Stimulated activated CD8-positive, alpha-beta memory T cell treated with anti-CD3 and anti-CD28 coated beads, Interleukin-4, amount 100 ng/mL, for 24 hours (primary cell): ENCODE data around the gene DOCK11.
"Not testable (repeated sequence)": the region's sequence is repeated elsewhere in the genome, so short reads cannot be mapped to it uniquely, and the experiment has no call there.

Source experiments
- DNase-seq: peaks from one replicate; pipeline ENCODE4 v3.0.0-alpha.2; 2020; ENCODE audit warnings: low read depth

DOCK11 gene

DNA sequence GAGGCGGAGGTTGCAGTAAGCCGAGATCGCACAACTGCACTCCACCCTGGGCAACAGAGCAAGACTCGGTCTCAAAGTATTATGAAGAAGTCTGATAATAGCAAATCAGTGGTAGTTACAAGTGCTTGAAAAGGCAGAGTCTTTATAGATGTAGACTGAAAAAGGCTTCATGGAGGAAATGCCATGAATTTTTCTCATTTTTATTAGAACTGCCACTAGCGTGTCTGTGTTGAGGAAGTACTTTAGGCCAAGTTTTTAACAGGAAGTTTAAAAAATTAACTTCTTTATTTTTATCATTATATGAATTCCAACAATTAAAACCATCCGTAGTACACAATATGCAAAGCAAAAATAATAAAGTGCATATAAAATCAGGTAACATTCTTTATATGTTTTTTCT is 199.0 kb downstream of the DOCK11 start:
- no peak for DNase-seq

DNA sequence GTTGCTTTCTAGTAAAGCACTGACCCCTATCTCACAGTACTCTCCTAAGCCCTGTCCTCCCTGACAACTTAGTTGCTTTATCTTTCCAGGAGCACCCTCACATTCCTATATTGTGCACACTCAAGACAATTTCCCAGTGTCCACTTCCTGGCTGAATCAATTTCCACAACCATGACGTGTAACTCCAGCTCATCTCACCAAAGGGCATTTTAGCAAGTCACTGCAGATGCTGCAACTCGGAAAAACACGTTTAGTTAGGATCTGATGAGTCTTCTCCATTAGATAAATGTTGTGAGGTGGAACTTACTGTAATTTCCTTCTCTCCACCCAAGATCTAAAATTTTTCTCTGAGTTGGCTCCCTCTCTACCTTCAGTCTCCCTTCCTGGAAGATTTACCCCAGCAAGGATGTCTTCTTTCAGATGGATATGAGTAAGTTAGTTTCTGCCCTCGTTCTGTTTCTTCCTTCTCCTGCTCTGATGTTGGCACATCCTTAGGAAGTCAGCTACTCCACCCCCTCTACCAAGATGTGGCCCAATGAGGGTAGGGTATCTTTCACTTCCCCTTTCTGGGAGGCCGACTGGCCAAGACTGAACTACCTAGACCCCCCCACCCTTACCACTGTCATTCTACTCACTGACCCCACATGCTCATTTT is 203.0 kb downstream of the DOCK11 start:
- no peak for DNase-seq

DNA sequence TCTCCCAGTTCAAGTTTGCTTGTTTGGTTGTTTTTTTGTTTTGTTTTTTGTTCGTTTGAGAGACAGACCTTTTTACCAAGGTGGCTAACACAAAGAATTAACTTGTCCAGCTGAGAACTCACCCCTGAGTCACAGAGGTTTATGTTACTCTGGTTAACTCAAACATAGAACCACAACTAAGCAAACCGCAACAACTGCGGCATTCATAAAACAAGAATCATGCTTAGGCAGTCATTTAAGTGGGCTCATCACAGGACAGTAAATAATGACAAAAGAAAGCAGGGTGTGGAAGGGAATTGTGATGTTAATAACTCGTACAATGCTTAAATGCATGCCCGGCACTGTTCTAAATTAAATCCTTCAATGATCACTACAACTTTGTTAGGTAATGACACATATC is 207.1 kb downstream of the DOCK11 start:
- no peak for DNase-seq

DNA sequence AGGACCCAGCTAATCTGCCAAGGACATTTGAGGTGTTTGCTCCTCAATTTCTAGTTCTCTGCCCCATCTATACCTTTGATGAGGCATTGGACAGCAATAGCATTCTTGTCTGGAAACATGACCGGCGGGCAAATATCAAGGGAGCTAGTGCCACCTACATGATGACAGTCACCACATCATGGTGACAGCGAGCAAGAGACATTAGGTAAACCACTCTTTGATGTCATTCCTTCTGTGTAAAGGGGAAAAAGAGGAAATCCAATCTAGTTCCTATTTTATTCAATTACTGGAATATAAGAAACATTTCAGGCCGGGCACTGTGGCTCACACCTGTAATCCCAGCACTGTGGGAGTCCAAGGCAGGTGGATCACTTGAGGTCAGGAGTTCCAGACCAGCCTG is 211.1 kb downstream of the DOCK11 start:
- DNase-seq: no peak

DNA sequence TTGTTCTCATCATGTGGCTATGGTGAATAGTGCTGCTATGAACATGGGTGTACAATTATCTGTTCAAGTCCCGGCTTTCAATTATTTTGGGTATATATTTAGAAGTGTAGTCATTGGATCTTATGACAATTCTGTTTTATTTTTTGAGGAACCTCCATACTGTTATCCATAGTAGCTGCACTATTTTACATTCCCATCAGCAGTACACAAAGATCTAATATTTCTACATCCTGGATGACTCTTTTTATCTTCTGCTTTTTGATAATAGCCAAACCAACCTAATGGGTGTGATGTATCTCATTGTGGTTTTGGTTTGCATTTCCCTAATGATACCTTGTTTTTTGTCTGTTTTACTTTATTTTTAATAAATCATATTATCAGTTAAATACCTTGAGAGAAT is 218.9 kb downstream of the DOCK11 start:
- DNase-seq: no peak

DNA sequence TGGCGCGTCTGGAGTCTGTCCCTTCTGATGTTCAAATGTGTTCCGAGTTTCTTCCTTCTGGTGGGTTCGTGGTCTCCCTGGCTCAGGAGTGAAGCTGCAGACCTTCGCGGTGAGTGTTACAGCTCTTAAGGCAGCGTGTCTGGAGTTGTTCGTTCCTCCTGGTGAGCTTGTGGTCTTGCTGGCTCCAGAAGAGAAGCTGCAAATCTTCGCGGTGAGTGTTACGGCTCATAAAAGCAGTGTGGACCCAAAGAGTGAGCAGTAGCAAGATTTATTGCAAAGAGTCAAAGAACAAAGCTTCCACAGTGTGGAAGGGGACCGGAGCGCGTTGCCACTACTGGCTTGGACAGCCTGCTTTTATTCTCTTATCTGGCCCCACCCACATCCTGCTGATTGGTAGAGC is 220.3 kb downstream of the DOCK11 start:
- not testable (repeated sequence) for DNase-seq

DNA sequence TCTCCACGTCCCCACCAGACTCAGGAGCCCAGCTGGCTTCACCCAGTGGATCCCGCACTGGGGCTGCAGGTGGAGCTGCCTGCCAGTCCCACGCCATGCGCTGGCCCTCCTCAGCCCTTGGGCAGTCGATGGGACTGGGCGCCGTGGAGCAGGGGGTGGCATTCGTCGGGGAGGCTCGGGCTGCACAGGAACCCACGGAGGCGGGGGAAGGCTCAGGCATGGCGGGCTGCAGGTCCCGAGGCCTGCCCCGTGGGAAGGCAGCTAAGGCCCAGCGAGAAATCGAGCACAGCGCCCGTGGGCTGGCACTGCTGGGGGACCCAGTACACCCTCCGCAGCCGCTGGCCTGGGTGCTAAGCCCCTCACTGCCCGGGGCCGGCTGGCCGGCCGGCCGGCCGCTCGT is 221.2 kb downstream of the DOCK11 start:
- DNase-seq: not testable (repeated sequence)

DNA sequence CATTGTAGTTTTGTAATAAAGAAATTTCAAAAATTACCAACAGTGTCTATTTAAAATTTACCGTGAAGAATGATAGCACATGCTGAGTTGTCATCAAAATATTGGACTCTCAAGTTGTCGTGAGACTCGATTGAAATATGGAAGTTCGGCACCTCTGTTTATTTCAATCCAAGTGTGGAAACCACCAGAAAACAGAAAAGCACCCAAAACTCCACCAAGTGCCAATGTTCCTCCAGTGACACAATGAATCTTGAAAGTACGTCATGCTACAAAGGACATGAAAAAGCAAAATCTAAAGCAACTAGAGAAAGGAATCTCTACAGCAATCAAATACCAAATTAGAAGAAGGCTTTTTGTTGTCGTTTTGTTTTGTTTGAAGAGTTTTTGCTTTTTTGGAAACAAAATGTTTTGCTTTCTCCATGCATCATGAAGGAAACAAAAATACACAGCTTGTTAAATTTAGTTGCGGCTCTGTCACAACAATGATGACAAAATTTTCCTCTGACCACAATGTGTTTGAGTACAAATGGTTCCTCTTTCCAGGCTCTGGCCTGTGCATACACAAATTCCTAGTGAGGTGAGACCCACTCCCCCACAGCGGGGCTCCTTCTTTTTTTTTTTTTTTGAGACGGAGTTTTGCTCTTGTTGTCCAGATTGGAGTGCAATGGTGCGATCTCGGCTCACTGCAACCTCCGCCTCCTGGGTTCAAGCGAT is 222.2 kb downstream of the DOCK11 start:
- DNase-seq: no peak

DNA sequence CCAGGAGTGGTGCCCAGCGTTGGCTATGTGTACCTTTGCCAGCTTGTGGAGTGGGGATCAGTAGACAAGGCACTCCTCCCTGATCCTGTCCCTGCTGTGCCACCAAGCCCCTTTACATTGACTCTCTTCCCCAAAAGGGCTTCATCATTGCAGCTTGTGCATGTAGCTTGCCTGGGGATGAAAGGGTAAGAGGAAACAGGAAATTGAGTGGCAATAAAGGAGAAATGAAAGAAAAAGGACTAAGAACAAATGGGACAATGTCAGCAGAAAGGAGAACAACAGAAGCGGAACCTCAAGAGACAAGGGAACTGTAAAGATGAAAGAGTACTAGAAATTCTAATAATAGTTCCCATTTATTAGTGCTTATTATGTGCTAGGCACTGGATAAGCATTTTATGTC is 223.1 kb downstream of the DOCK11 start:
- no peak for DNase-seq

DNA sequence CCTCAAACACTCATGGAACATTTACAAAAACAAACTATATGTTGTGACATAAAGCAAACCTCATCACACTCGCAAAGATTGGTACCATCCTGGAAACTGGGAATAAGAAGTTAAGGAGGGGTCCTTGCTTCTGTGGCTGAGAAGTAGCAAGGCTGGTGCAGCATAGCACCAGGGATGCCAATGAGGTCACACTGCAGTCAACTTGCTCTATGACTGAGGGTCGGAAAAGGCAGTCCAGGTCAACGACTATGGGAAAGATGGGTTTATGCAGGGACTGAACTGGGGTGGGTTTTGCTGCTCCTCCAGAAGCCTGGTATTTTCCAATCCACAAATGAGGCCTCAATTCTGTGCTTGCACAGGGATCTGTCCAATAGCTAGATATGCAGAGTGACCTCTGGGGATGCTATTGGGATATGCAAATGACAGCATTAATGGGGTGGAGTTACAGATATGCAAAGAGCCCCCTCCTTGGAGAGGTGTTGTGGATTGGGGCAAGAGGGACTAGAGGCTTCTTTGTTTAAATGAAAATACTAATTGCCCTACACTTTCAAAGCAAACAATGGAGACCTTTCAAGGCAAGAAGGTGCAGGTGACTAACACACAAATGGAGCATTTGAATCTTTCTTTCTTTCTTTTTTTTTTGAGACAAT is 224.6 kb downstream of the DOCK11 start:
- DNase-seq: no peak

DNA sequence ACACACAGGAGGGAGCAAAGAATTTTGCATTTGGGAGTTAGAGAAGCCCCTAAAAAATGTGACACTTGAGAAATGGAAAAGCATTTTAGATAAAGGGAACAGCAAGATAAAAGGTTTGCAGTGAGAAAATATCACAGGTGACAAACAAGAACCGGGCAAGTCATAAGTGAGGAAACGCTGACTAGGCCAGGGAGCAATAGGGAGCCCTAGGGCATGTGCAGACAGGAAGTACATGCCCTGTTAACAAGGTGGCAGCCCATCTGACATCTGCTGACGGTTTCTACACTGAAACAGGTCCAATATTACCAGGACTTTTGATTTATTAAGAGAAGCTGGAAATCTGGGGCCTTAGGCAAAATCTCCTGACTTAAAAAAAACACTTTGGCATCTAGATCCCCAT is 227.8 kb downstream of the DOCK11 start:
- no peak for DNase-seq

DNA sequence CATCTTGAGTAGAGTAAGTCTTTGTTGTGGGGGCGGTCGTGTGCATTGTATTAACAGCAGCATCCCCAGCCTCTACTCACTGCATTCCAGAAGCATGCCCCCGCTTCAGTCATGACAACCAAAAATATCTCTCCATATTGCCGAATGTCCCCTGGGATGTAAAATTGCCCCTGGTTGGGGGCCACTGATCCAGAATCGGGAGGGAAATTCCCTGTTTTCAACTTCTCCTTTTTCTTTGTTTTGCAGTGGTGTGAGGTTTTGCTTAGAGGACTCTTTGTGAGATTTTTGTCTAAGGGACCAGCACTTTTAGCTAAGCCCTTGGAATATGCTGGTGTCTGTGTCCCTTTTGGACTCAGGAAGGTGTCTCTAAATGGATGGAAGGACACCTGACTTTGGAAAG is 228.8 kb downstream of the DOCK11 start:
- no peak for DNase-seq

DNA sequence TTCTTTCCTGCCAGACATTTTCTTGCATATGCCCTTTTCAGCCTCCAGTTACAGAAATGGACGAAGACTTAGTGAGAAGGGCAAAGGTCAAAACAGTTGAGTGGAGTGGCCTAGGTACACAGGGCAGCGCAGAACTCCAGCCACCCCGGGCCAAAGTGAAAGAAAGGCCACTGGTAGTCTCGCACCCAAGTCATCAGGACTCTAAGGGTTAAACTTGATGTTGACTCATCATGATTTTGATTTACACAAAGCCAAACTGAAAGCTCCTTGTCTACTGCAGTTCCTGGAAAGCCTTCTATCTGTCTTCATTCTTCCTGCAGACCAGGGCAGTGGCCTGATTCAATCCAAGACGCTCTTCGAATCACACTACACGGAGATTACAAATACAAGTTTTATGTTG is 229.2 kb downstream of the DOCK11 start:
- no peak for DNase-seq

DNA sequence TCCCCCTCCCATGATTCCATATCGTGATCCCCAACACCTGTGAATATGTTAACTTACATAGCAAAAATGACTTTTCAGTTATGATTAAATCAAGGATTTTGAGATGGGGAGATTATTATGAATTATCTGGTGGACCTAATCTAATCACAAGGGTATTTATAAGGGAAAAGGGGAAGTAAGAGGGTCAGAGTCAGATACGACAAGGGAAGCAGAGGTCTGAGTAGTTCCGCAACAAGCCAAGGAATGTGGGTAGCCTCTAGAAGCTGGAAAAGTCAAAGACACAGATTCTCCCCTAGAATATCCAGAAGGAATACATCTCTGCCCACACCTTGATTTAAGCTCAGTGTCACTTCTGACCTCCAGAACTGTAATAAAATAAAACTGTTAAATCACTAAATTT is 230.8 kb downstream of the DOCK11 start:
- no peak for DNase-seq

DNA sequence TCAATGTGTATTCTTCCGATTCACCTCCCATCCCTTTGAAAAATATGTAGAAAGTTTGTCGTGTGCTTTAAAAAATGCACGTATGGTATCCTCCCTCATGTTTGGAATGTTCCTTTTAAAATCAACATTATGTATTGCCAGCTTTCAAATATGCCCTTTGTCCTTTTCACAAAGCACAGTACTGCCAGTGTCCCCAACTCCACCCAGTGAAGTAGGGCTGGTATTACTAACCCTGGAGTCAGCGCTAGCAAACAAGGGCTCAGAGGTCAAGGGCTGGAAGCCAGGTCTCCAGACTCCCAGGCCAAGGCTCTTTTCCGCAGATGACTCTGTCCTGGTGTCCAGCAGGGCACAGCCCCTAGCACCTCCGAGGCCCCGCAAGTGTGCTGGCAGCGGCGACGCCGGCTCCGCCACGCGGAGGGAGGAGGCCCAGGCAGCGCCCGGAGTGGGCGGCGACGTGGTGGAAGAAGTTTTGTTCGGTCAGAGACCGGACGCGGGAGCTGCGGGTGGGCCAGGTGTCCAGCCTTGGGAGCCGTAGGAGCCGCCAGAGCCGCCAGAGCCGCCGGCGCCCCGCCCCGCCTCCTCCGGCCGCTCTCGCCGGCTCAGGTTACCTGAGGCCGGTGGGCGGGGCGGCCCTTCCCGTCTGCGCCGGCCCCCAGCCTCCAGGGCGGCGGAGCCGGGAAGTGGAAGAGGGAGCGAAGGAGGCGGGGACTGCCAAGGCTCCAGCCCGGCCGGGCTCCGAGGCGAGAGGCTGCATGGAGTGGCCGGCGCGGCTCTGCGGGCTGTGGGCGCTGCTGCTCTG is 231.5 kb downstream of the DOCK11 start, which contains the start of gene IL13RA1:
Gene IL13RA1, plus strand, starts transcription at position 720 of the 799 bp plus-strand sequence. Its CDS starts 33 bp downstream, at position 753.
- no peak for DNase-seq

DNA sequence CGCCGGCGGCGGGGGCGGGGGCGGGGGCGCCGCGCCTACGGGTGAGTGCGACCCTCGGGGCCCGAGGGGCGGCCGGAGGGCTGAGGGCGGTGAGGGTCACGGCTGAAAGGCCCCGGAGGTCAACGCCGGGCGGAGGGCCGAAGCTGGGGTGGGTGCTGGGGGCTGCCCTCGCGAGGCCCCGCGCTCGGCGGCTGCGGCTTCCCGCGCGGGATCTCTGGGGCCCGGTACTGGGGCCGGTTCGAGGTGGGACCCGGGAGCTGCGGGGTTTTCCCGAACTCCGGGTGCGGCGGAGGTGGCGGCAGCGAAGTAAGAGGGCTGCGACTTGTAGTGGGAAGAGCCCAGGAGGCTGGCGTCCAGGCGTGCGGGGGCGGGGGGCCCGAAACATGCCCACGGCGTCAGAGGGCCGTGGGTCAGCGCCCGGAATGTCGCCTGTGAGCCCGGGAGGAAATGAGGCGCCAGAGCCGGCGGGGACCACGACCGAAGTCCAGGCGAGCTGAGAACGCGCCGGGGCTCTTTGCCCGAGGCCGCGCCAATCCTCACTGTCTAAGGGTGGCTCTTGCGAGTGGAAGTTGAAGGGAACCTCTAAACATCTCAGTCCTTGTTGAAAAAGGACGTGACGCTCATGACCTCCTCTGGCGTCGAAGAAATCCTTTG is 232.2 kb downstream of the DOCK11 start:
- no peak for DNase-seq

DNA sequence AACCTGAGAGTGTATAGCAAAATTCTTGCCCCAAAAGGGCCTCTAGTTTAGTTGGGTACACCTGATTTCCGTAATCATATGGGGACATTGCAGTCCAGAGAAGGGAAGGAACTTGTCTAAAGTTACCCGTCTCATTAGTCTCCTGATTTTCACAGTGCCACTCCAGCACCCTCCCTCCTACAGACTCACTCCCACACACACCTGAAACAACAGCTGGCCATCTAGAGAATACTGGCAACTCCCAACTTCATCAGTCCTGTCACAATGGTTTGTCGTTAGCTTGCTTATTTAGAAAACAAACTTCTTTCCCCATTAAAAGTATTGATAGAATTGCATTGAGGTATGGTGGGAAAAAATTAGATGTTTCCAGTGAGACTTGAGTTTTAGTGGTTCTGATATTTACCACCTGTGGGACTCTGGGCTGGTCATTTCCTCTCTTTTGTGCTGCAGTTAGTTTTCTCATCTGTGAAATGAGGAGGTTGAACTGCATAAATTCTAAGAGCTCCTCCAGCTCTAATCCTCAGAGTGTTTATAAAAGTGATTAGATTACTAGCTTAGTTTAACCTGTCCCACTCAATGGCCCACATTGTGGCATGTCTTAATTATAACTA is 233.5 kb downstream of the DOCK11 start:
- DNase-seq: no peak

DNA sequence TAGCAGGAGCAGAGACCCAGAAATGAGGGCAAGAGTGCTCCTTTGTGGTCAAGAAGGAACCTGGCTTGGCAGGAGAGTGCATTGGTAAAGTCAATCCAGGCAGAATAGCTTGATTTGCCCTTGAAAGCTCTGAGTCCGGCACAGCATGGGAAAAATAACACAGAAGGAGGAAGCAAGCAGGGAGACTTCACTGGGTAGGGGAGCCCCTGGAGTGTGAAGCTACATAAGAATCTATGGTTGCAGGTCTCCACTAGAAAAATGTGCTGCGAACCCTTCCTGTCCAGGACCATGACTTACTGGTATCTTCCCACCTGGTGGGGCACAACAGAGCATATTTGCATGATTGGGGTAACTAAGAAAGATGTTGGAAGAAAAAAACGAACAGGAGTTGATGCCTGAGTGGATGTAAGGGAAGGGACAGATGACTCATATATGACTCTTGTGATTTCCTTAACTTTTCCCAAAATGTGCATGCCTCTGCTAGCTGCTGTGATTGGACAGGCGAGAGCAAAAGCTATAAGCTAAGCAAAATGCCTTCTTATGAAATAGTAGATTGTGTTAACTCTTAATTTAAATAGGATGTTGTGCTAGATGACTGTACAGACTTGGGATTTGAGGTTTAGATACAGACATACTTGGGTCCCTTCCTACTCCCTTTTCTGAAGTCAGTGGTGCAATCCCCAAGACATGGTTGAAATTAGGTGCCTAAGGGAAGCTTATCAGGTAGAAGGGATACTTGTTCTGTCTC is 235.1 kb downstream of the DOCK11 start:
- no peak for DNase-seq

DNA sequence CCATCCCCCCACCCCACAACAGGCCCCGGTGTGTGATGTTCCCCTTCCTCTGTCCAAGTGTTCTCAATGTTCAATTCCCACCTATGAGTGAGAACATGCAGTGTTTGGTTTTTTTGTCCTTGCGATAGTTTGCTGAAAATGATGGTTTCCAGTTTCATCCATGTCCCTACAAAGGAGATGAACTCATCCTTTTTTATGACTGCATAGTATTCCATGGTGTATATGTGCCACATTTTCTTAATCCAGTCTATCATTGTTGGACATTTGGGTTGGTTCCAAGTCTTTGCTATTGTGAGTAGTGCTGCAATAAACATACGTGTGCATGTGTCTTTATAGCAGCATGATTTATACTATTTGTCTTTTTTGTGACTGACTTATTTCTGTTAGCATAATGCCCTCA is 236.9 kb downstream of the DOCK11 start:
- not testable (repeated sequence) for DNase-seq

DNA sequence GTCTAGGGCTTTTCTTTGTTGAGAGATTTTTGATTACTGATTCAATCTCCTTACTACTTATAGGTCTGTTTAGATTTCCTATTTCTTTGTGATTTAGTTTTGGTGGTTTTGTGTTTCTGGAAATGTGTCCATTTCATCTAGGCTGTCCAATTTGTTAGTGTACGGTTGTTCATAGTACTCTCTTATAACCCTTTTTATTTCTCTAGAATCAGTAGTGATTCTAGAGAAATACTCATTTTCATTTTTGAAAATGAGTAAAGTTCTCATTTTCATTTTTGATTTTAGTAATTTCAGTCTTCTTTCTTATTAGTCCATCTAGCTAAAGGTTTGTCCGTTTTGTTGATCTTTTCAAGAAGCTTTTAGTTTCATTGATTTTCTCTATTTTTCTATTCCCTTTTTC is 239.3 kb downstream of the DOCK11 start:
- DNase-seq: no peak
